K562 (cell line): Measurements from ENCODE around the gene PHKG2. TPM values are rescaled to one million over a fixed set of nuclear protein-coding genes. Genes with fewer than 3 reads are reported as not detected.
A peak's percentile ranks its signal among the peaks of the same experiment; 100 is the strongest.

Source experiments
- ATAC-seq: fragments of 200-7000 bp; cut with Tn5 transposase; 3 replicates; pipeline ENCODE4 v1.9.1; 2020; ENCODE audit warnings: moderate library complexity
- BruUV-seq: library from RNA; stranded (reverse); fragments of 400-500 nt; replicated peaks from 2 replicates; lab custom pipeline; 2021; lab: Mats Ljungman, UMichigan
- CTCF ChIA-PET: fragments of 300-600 bp; formaldehyde crosslinking; extraction: SDS; loops from one replicate; lab custom pipeline; 2021; ENCODE audit warnings: low intra/inter-chr PET ratio; lab: Yijun Ruan, JAX
- POLR2A ChIA-PET: fragments of 300-600, 350-650 bp; sonication (Branson Sonifier 250); formaldehyde crosslinking; extraction: SDS; loops from one replicate; lab custom pipeline; 2021; ENCODE audit warnings: antibody characterized with exemption, inconsistent platforms; lab: Yijun Ruan, JAX
- DNase-seq, 4 experiments: peaks; one replicate each; pipeline versions ENCODE4 v3.0.0 to v3.0.0-alpha.2; 2011 to 2018; ENCODE audit warnings: low spot score in 3 of 4, mixed read lengths in 3 of 4; ENCODE audit errors: extremely low read depth in 1 of 4
- FAIRE-seq: peaks from 2 replicates; lab custom pipeline; 2011; peaks lifted over from hg19 to GRCh38; lab: Jason Lieb, UNC
- H2AFZ ChIP-seq: 2 replicates; pipeline ENCODE4 v1.6.0; 2011; ENCODE audit warnings: low read depth, low read length, control low read depth, inconsistent platforms
- H3K27ac ChIP-seq: fragments of 200-600 bp; 3 replicates; pipeline ENCODE4 v1.8.0; 2011; ENCODE audit warnings: low read depth, mild to moderate bottlenecking, control low read depth, inconsistent platforms, low read length, moderate library complexity, mixed read lengths; ENCODE audit errors: extremely low read depth
- H3K27me3 ChIP-seq, 2 experiments: fragments of 300-600 bp in 1 of 2; 2 replicates in 1 of 2; 3 replicates in 1 of 2; pipeline versions ENCODE4 v1.6.0 to v1.8.0; 2011; ENCODE audit warnings: inconsistent platforms in 2 of 2, low read length in 2 of 2, mild to moderate bottlenecking in 1 of 2, mixed read lengths in 1 of 2, moderate library complexity in 1 of 2; ENCODE audit not compliant: control insufficient read depth in 2 of 2, insufficient read depth in 2 of 2
- H3K36me3 ChIP-seq: fragments of 300-600 bp; 3 replicates; pipeline ENCODE4 v1.8.0; 2011; ENCODE audit warnings: mild to moderate bottlenecking, low read length, inconsistent platforms; ENCODE audit not compliant: control insufficient read depth, insufficient read depth
- H3K4me1 ChIP-seq, 2 experiments: fragments of 200-600 bp in 1 of 2; replicated peaks in 1 of 2; 2 replicates in 1 of 2; 3 replicates in 1 of 2; pipeline versions ENCODE4 v1.5.1 to v1.8.0; 2011; ENCODE audit warnings: inconsistent platforms in 2 of 2, low read length in 2 of 2, mild to moderate bottlenecking in 1 of 2, mixed read lengths in 1 of 2, moderate library complexity in 1 of 2; ENCODE audit not compliant: control insufficient read depth in 2 of 2, insufficient read depth in 2 of 2
- H3K4me2 ChIP-seq: 2 replicates; pipeline ENCODE4 v1.6.1; 2011; ENCODE audit warnings: low read length, control low read depth, inconsistent platforms, mixed read lengths; ENCODE audit not compliant: insufficient read depth
- H3K4me3 ChIP-seq: fragments of 200-600 bp; sonication (generic), shearing (Covaris generic); 2 replicates; pipeline ENCODE4 v1.5.1; 2016; ENCODE audit warnings: control low read depth, inconsistent platforms
- H3K79me2 ChIP-seq: fragments of 200-600 bp; 3 replicates; pipeline ENCODE4 v1.8.0; 2011; ENCODE audit warnings: low read length, inconsistent platforms; ENCODE audit not compliant: control insufficient read depth, insufficient read depth
- H3K9ac ChIP-seq, 2 experiments: 2 replicates each; pipeline versions ENCODE4 v1.6.0 to v1.6.1; 2011; ENCODE audit warnings: low read depth in 2 of 2, low read length in 2 of 2, control low read depth in 1 of 2, inconsistent platforms in 1 of 2, mild to moderate bottlenecking in 1 of 2, mixed read lengths in 1 of 2; ENCODE audit not compliant: insufficient read depth in 1 of 2
- H3K9me1 ChIP-seq: one replicate; pipeline ENCODE4 v1.6.0; 2011; ENCODE audit warnings: inconsistent platforms, mild to moderate bottlenecking, low read length, moderate library complexity; ENCODE audit not compliant: control insufficient read depth, insufficient read depth
- H3K9me3 ChIP-seq: replicated peaks from 2 replicates; pipeline ENCODE4 v1.5.1; 2011; ENCODE audit warnings: low read depth, low read length, inconsistent platforms; ENCODE audit not compliant: control insufficient read depth, insufficient read depth
- H4K20me1 ChIP-seq: replicated peaks from 2 replicates; pipeline ENCODE4 v1.6.1; 2011; ENCODE audit warnings: low read length, inconsistent platforms, mixed read lengths; ENCODE audit not compliant: control insufficient read depth, insufficient read depth
- ATF3 ChIP-seq, 2 experiments: fragments of 450-650 bp in 1 of 2; sonication (generic) in 1 of 2; formaldehyde crosslinking in 1 of 2; IDR thresholded peaks in 1 of 2; conservative IDR thresholded peaks in 1 of 2; 2 replicates each; pipeline versions ENCODE4 v1.6.1 to v1.8.1; 2016 to 2023; ENCODE audit warnings: mild to moderate bottlenecking in 2 of 2, moderate library complexity in 2 of 2, inconsistent platforms in 1 of 2, missing genetic modification reagents in 1 of 2
- CBFA2T3 ChIP-seq: fragments of 450-650 bp; IDR thresholded peaks from 2 replicates; pipeline ENCODE4 v1.6.1; 2017
- ELK3 ChIP-seq: fragments of 450-650 bp; formaldehyde crosslinking; IDR thresholded peaks from 2 replicates; pipeline ENCODE4 v1.4.0; 2020; ENCODE audit warnings: mild to moderate bottlenecking
- LEF1 ChIP-seq: fragments of 450-650 bp; IDR thresholded peaks from 2 replicates; pipeline ENCODE4 v1.6.1; 2016; ENCODE audit warnings: mild to moderate bottlenecking
- MAX ChIP-seq: sonication (generic); formaldehyde crosslinking; IDR thresholded peaks from 2 replicates; pipeline ENCODE4 v1.9.0; 2022; ENCODE audit warnings: mild to moderate bottlenecking, missing genetic modification reagents
- NBN ChIP-seq: fragments of 450-650 bp; IDR thresholded peaks from 2 replicates; pipeline ENCODE4 v1.6.1; 2016; ENCODE audit warnings: low read depth, mild to moderate bottlenecking
- POLR2G ChIP-seq: fragments of 200-400 bp; formaldehyde crosslinking; IDR thresholded peaks from 2 replicates; pipeline ENCODE4 v1.6.1; 2017; ENCODE audit warnings: low read depth, mild to moderate bottlenecking, antibody characterized with exemption, low read length, moderate library complexity
- PYGO2 ChIP-seq: fragments of 450-650 bp; IDR thresholded peaks from 2 replicates; pipeline ENCODE4 v1.6.1; 2016; ENCODE audit warnings: mild to moderate bottlenecking, missing genetic modification characterization, moderate library complexity, missing compliant biosample characterization
- RBFOX2 ChIP-seq: fragments of 200-400 bp; formaldehyde crosslinking; IDR thresholded peaks from 2 replicates; pipeline ENCODE4 v1.6.1; 2017; ENCODE audit warnings: low read depth, mild to moderate bottlenecking, low read length, moderate library complexity
- TCF3 ChIP-seq: sonication (generic); formaldehyde crosslinking; IDR thresholded peaks from 2 replicates; pipeline ENCODE4 v1.4.0; 2020; ENCODE audit warnings: mild to moderate bottlenecking, missing genetic modification reagents
- ZBTB33 ChIP-seq: sonication (generic); formaldehyde crosslinking; IDR thresholded peaks from 2 replicates; pipeline ENCODE4 v1.8.1; 2023; ENCODE audit warnings: mild to moderate bottlenecking, missing genetic modification reagents
- ZKSCAN1 ChIP-seq: fragments of 150-350 bp; IDR thresholded peaks from 2 replicates; pipeline ENCODE4 v1.6.1; 2016; ENCODE audit warnings: low read depth, low read length
- WGBS: fragments of 100-300 bp; shearing (Covaris generic); methylation state at CpG from one replicate; pipeline ENCODE4 v1.1.6; 2016; ENCODE audit warnings: low coverage, mixed read lengths; ENCODE audit not compliant: insufficient coverage; ENCODE audit errors: missing lambda C conversion rate; 5-methylcytosine and 5-hydroxymethylcytosine counted together
- in situ Hi-C: fragments of 300-500 bp; cut with MboI; formaldehyde crosslinking; loops from 4 replicates; pipeline ENCODE4 v1.15.0; 2018; ENCODE audit warnings: inconsistent platforms, mixed read lengths
- intact Hi-C: fragments of 100-400 bp; cut with micrococcal nuclease; formaldehyde crosslinking; loops from 2 replicates; pipeline ENCODE4 v1.14.2; 2022
- polyA plus RNA-seq, 8 experiments: library from polyadenylated mRNA; depleted of rRNA in 4 of 8; stranded (reverse) in 5 of 8; unstranded in 3 of 8; fragments of >200 nt; fragmentation: Nextera tagmentation in 2 of 8; fragmentation: Illumina TruSeq in 1 of 8; extraction: Ambion mirVana in 2 of 8; extraction: Trizol in 1 of 8; gene quantifications; 2 replicates each; pipeline versions ENCODE4 v1.2.1 to v1.2.3, GENCODE V29; 2011 to 2014; ENCODE audit warnings: inconsistent platforms in 1 of 8, missing spikeins in 1 of 8
- total RNA-seq, 7 experiments: library from RNA; depleted of rRNA in 6 of 7; stranded (reverse); fragments of >200 nt in 6 of 7; fragmentation: Illumina TruSeq in 2 of 7; extraction: Trizol in 2 of 7; gene quantifications; 2 replicates each; pipeline versions ENCODE4 v1.2.1 to v1.2.3, GENCODE V29; 2011 to 2021; ENCODE audit warnings: low replicate concordance in 1 of 7

PHKG2 gene
- total and polyA plus RNA-seq, 9 of the 15 experiments (the other 6 are each of a cell fraction or from before 2014, with no cell fraction given): 5.8 to 54.2 (median 30.7) TPM

GRCh38 chr16:30766206-30766932 lies 18.1 kb downstream of the PHKG2 start:
- no TSS peak for BruUV-seq
- Histone ChIP-seq H3K9me3 (no peaks in the 10 kb centered on the region), H2AFZ (no peak overlapping the region), H3K9ac (peak overlapping the region in 1 of 2 experiments; percentile 76; a peak in 2 of 4 replicates), H4K20me1 (no peaks in the 10 kb centered on the region), H3K4me1 (peaks cover 11 to 34% of the 10 kb centered on the region in 2 experiments; a peak in 4 of 5 replicates), H3K27ac (no peak overlapping the region), H3K27me3 (no peaks in the 10 kb centered on the region), H3K4me2 (no peak overlapping the region)
- ChIA-PET CTCF (no interaction called here), POLR2A (interaction anchor here (0.6 to 3.1 kb wide), 5 partner anchors 9 to 141 kb away, joined by 3 to 16 read pairs (median 3); no protein-coding TSS in a partner anchor)
- peak in 1 of 4 experiments; percentile 27 for DNase-seq
- intact Hi-C loops: no loop called here
- in situ Hi-C loops: no loop called here
- TF ChIP-seq LEF1: no peak
- peak; percentile 44; the same call in 1 of the 2 replicates for TF ChIP-seq TCF3
- TF ChIP-seq MAX: 0 out of 2 replicates have a peak, but pooled peaks have one; percentile 22
- peak; percentile 44 for TF ChIP-seq CBFA2T3
- peak; percentile 42; the same call in 1 of the 2 replicates for TF ChIP-seq RBFOX2
- peak; percentile 38; the same call in 1 of the 2 replicates for TF ChIP-seq ZBTB33
- TF ChIP-seq ZKSCAN1: no peak
- no peak for TF ChIP-seq ATF3 (IDR thresholded peaks at IDR 0.05)
- no peak for TF ChIP-seq ATF3 (CRISPR knock-in tag; conservative IDR thresholded peaks at IDR 0.05)
- TF ChIP-seq NBN: no peak
- TF ChIP-seq PYGO2 (tag): no peak
- TF ChIP-seq ELK3 (CRISPR knock-in tag): no peak
- TF ChIP-seq POLR2G: peak; percentile 39; the same call in 1 of the 2 replicates
- TF ChIP-seq, all 486 proteins: peak for 6
- H3K9me1 ChIP-seq: no peaks in the 10 kb centered on the region
- no peak overlapping the region for H3K4me3 ChIP-seq
- peaks cover 31% of the 10 kb centered on the region for H3K79me2 ChIP-seq
- FAIRE-seq (no peak), ATAC-seq (no peak)
- WGBS: 81% methylated on average over 28 of the region's 29 CpGs
- peaks cover 85% of the 10 kb centered on the region for H3K36me3 ChIP-seq
